Right atrium auricular region (tissue), 2 donors: ENCODE measurements around the gene MRGPRD. TPM values are rescaled to one million over a fixed set of nuclear protein-coding genes. Genes with fewer than 3 reads are reported as not detected.

Experiments used
- DNase-seq: peaks from one replicate; pipeline ENCODE4 v3.0.0-alpha.2; 2019; ENCODE audit warnings: low spot score
- H3K27ac ChIP-seq, 2 donors: fragments of 200-600 bp; sonication (generic); 1 replicate in 1 of 2; 2 replicates in 1 of 2; pipeline ENCODE4 v1.5.1; 2016 to 2019
- H3K27me3 ChIP-seq, 2 donors: fragments of 200-600 bp; sonication (generic); one replicate each; pipeline versions ENCODE4 v1.5.1 to v1.6.0; 2017 to 2019
- H3K36me3 ChIP-seq: fragments of 200-600 bp; sonication (generic); one replicate; pipeline ENCODE4 v1.5.1; 2016
- H3K4me1 ChIP-seq, 2 donors: fragments of 200-600 bp; sonication (generic); one replicate each; pipeline versions ENCODE4 v1.5.1 to v1.6.0; 2017 to 2019
- H3K4me3 ChIP-seq, 2 donors: fragments of 200-600 bp; sonication (generic); 1 replicate in 1 of 2; 2 replicates in 1 of 2; pipeline ENCODE4 v1.5.1; 2017 to 2019; ENCODE audit warnings: mild to moderate bottlenecking in 1 of 2, moderate library complexity in 1 of 2
- H3K9me3 ChIP-seq, 2 donors: fragments of 200-600 bp; sonication (generic); one replicate each; pipeline ENCODE4 v1.5.1; 2019
- total RNA-seq, 2 donors: library from RNA; depleted of rRNA; stranded (reverse); fragments of >200 nt; gene quantifications; one replicate each; pipeline ENCODE4 v1.1.0, GENCODE V29; 2016
- TF ChIP-seq, protein P1 (sequence below), 2 donors: fragments of 200-600 bp; sonication (generic); IDR thresholded peaks; one replicate each; pipeline ENCODE4 v1.5.1; 2019; ENCODE audit warnings: antibody characterized with exemption in 2 of 2

MRGPRD gene
- total RNA-seq, 2 donors from 2014 or later, result not detected

- no peak for DNase-seq
Measured at GRCh38 chr11:68973219-68973618, 7.6 kb downstream of the MRGPRD start.

DNA sequence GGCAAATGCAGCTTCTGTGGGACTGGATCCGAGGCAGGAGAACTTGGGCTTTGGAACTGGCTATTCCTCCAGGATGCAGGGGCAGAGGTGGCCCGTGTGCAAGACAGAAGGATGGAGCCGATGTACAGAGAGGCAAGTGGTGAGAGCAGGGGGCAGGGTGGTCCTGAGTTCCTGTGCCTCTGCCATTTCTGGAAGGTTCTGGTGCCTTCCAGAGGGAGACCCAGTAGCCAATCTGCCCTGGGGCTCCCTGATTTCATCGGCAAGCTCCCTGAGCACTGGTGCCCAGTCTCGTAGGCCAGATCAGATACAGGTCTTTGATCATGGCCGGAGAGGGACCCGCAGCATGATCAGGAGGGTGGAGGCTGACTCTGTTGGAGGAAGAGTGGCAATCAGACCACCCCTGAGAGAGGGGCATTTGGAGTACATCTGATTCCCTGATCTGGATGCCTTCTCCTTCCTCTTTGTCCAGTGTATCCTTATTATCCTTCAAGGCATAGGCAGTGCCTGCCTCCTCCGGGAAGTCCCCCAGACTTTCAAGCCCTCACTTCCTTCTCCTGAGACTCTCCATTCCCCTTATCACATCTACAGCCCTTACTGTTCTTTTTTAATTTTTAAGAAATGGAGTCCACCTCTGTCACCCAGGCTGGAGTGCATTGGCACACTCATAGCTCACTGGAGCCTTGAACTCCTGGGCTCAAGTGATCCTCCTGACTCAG lies 9.7 kb downstream of the MRGPRD start:
- TF ChIP-seq, protein P1, sequence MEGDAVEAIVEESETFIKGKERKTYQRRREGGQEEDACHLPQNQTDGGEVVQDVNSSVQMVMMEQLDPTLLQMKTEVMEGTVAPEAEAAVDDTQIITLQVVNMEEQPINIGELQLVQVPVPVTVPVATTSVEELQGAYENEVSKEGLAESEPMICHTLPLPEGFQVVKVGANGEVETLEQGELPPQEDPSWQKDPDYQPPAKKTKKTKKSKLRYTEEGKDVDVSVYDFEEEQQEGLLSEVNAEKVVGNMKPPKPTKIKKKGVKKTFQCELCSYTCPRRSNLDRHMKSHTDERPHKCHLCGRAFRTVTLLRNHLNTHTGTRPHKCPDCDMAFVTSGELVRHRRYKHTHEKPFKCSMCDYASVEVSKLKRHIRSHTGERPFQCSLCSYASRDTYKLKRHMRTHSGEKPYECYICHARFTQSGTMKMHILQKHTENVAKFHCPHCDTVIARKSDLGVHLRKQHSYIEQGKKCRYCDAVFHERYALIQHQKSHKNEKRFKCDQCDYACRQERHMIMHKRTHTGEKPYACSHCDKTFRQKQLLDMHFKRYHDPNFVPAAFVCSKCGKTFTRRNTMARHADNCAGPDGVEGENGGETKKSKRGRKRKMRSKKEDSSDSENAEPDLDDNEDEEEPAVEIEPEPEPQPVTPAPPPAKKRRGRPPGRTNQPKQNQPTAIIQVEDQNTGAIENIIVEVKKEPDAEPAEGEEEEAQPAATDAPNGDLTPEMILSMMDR (IDR thresholded peaks at IDR 0.05), result no peak
- Histone ChIP-seq H3K4me1 (no peaks in the 10 kb centered on the region), H3K9me3 (no peaks in the 10 kb centered on the region), H3K4me3 (no peak overlapping the region), H3K27ac (no peak overlapping the region), H3K36me3 (no peaks in the 10 kb centered on the region), H3K27me3 (no peaks in the 10 kb centered on the region)
- no peak for DNase-seq

More at GRCh38 chr11:68973219-68973618, 7.6 kb downstream of the MRGPRD start:
- H3K36me3 ChIP-seq, result no peaks in the 10 kb centered on the region
- TF ChIP-seq, protein P1 (IDR thresholded peaks at IDR 0.05), result no peak
- H3K27ac ChIP-seq, result no peak overlapping the region
- no peaks in the 10 kb centered on the region for H3K9me3 ChIP-seq
- H3K27me3 ChIP-seq, result no peaks in the 10 kb centered on the region
- H3K4me3 ChIP-seq, result no peak overlapping the region
- peaks cover 0 to 1% of the 10 kb centered on the region in 2 donors for H3K4me1 ChIP-seq

DNA sequence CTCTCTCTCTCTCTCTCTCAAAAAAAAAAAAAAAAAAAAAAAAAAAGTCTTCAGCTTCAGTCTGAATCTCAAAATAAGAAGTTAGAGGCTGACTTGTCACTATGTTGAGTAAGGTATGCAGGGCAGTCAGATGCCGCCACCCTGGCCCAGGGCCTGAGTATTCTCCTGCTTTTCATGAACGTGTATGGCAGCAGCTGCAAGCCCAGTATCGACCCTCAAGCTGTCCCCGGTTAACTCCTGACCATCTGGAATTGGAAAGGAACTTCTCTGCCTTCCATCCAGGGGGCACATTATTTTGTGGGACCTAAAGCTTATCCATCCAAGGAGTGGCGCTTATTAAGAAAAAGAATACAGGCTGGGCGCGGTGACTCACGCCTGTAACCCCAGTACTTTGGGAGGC lies 11.4 kb downstream of the MRGPRD start:
- Histone ChIP-seq H3K9me3 (no peaks in the 10 kb centered on the region), H3K4me3 (no peak overlapping the region), H3K27me3 (no peaks in the 10 kb centered on the region), H3K36me3 (no peaks in the 10 kb centered on the region), H3K4me1 (no peaks in the 10 kb centered on the region), H3K27ac (no peak overlapping the region)
- DNase-seq, result no peak
- TF ChIP-seq, protein P1 (IDR thresholded peaks at IDR 0.05), result no peak

DNA sequence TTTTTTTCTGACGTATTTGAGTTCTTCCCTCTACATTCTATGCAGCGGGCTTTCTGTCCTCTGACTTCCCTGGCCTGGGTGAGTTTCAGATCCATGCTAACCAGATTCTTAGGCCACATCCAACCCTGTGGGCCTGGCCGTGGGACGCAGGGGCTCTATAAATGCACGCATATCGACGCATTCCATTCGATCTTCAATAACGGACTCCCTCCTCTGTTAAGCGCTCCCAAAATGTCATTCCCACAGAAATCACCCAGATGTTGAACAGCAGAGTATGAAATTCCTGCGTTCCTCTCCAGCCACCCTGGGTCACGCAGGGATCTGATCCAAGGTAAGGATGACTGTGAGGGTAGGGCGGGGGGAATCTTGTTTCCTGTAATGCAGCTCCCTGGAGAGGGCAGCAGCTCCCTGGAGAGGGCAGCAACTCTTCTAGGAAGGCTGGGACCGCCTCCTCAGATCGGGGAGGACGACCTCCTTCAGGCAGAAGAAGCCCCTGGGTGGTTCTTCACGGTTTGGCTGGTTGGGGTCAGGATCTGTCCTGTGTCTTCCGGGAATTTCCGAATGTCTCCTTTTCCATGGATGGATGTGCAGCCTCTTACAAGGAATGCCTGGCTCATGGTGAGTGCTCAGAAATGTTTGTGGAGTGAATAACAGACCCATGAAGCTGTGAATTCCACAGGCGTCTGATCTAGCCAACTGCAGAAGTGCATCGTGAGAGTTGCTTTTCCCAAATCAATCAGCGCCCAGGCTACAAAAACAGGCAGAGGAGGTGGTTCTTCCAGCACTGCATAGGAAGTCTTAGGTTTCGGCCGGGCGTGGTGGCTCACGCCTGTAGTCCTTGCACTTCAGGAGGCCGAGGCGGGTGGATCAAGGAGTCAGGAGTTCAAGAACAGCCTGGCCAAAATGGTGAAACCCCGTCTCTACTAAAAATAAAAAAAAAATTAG lies 12.2 kb downstream of the MRGPRD start:
- Histone ChIP-seq H3K27me3 (no peaks in the 10 kb centered on the region), H3K36me3 (no peaks in the 10 kb centered on the region), H3K4me3 (no peak overlapping the region), H3K27ac (no peak overlapping the region), H3K9me3 (no peaks in the 10 kb centered on the region), H3K4me1 (no peaks in the 10 kb centered on the region)
- TF ChIP-seq, protein P1 (IDR thresholded peaks at IDR 0.05), result no peak
- DNase-seq, result no peak

DNA sequence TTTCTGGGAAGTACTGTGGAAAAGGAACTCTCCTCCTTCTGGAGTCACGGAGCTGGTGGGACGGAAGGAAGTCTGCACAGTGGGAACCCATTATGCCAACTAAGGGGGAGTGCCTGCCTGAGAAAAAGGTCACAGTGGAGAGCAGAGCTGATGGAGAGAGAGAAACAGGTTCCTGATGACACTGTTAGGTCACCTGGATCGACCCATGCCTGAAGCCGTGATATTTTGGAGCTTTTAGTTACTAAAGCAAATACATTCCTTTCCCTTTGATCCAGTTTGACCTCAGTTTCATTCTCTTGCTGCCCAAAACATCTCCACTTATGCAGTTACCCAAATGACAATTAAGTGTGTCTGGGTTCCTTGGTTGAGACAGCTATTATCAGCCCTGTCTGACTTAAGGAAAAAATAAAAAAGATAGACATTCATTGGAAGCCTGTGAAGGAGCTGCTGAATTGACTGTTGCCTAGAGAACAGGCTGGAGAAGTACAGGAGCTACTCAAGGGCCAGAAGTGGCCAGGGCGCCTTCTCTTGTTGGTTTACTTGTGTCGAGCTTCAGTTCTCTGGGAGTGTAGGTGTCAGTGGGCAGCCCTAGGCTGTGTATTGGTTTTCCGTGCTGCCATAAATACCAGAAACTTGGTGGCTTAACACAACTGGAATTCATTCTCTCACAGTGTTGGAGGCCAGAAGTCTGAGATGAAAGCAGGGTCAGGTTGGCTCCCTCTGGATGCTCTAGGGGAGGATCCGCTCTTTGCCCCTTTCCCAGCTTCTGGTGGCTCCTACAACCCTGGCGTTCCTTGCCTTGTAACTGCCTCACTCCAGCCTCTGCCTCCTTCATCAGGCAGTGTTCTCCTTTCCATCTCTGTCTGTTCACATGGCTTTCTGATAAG lies 13.6 kb downstream of the MRGPRD start:
- no peaks in the 10 kb centered on the region for H3K4me1 ChIP-seq
- DNase-seq, result no peak
- TF ChIP-seq, protein P1 (IDR thresholded peaks at IDR 0.05), result no peak
- H3K27ac ChIP-seq, result no peak overlapping the region
- H3K9me3 ChIP-seq, result no peaks in the 10 kb centered on the region
- H3K27me3 ChIP-seq, result no peaks in the 10 kb centered on the region
- H3K36me3 ChIP-seq, result no peaks in the 10 kb centered on the region
- no peak overlapping the region for H3K4me3 ChIP-seq
